PC-3 (cell line): ENCODE results near the gene SLC52A1.

Experiments
- CTCF ChIP-seq: fragments of 300-600 bp; sonication (generic); conservative IDR thresholded peaks from 2 replicates; pipeline ENCODE4 v1.5.1; 2017; ENCODE audit warnings: antibody characterized with exemption, low read depth, mild to moderate bottlenecking, low read length
- EZH2 ChIP-seq: fragments of 300-600 bp; sonication (generic); IDR thresholded peaks from one replicate; pipeline ENCODE4 v1.6.1; 2017; ENCODE audit warnings: antibody characterized with exemption, mild to moderate bottlenecking, low read length; ENCODE audit not compliant: unreplicated experiment
- EZH2phosphoT487 ChIP-seq: fragments of 300-600 bp; sonication (generic); IDR thresholded peaks from 2 replicates; pipeline ENCODE4 v1.6.1; 2018; ENCODE audit warnings: mild to moderate bottlenecking, antibody characterized with exemption, low read length, borderline replicate concordance

GRCh38 chr17:5027299-5027698 is 7.9 kb downstream of the SLC52A1 start:
- no peak for TF ChIP-seq CTCF
- TF ChIP-seq EZH2, result no peak
- no peak for TF ChIP-seq EZH2phosphoT487
